ENCODE results near the gene COA4.

GRCh38 chr11:73869332-73869949, 7.2 kb downstream of the COA4 start:
- TF ChIP-seq POLR2A (IDR thresholded peaks at IDR 0.05) = no peak
- TF ChIP-seq, protein P1, sequence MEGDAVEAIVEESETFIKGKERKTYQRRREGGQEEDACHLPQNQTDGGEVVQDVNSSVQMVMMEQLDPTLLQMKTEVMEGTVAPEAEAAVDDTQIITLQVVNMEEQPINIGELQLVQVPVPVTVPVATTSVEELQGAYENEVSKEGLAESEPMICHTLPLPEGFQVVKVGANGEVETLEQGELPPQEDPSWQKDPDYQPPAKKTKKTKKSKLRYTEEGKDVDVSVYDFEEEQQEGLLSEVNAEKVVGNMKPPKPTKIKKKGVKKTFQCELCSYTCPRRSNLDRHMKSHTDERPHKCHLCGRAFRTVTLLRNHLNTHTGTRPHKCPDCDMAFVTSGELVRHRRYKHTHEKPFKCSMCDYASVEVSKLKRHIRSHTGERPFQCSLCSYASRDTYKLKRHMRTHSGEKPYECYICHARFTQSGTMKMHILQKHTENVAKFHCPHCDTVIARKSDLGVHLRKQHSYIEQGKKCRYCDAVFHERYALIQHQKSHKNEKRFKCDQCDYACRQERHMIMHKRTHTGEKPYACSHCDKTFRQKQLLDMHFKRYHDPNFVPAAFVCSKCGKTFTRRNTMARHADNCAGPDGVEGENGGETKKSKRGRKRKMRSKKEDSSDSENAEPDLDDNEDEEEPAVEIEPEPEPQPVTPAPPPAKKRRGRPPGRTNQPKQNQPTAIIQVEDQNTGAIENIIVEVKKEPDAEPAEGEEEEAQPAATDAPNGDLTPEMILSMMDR (IDR thresholded peaks at IDR 0.05) = no peak
- TF ChIP-seq POLR2AphosphoS5 (IDR thresholded peaks at IDR 0.05) = no peak

All from prostate gland (tissue), 2 donors.